H9 (cell line): ENCODE measurements around the gene GABRB1. TPM values are rescaled to one million over a fixed set of nuclear protein-coding genes. Genes with fewer than 3 reads are reported as not detected.

Experiments used
- DNase-seq: peaks from one replicate; pipeline ENCODE4 v3.0.0-alpha.2; 2017
- H2AFZ ChIP-seq: one replicate; pipeline ENCODE4 v1.6.1; 2013; ENCODE audit warnings: mild to moderate bottlenecking, low read length, control low read depth, moderate library complexity
- H2AK5ac ChIP-seq: 2 replicates; pipeline ENCODE4 v1.6.1; 2013; ENCODE audit warnings: low read length, control low read depth, mixed read lengths; ENCODE audit not compliant: insufficient read length
- H2BK120ac ChIP-seq: one replicate; pipeline ENCODE4 v1.6.1; 2013; ENCODE audit warnings: low read depth, mild to moderate bottlenecking, low read length, control low read depth, inconsistent platforms; ENCODE audit not compliant: poor library complexity, severe bottlenecking
- H2BK12ac ChIP-seq: 2 replicates; pipeline ENCODE4 v1.6.1; 2013; ENCODE audit warnings: low read length, control low read depth, mixed read lengths, low read depth; ENCODE audit not compliant: insufficient read length
- H2BK15ac ChIP-seq: 2 replicates; pipeline ENCODE4 v1.6.1; 2013; ENCODE audit warnings: low read depth, low read length, control low read depth
- H2BK20ac ChIP-seq: one replicate; pipeline ENCODE4 v1.6.1; 2013; ENCODE audit warnings: low read depth, mild to moderate bottlenecking, low read length, control low read depth, inconsistent platforms; ENCODE audit not compliant: poor library complexity, severe bottlenecking
- H2BK5ac ChIP-seq: 2 replicates; pipeline ENCODE4 v1.6.1; 2013; ENCODE audit warnings: low read length, control low read depth, mixed read lengths; ENCODE audit not compliant: insufficient read length
- H3K14ac ChIP-seq: 2 replicates; pipeline ENCODE4 v1.6.1; 2013; ENCODE audit warnings: low read length, control low read depth; ENCODE audit not compliant: insufficient read depth
- H3K18ac ChIP-seq: 2 replicates; pipeline ENCODE4 v1.6.1; 2013; ENCODE audit warnings: low read depth, mild to moderate bottlenecking, mixed read lengths, low read length, control low read depth; ENCODE audit not compliant: insufficient read length
- H3K23ac ChIP-seq: 2 replicates; pipeline ENCODE4 v1.6.1; 2013; ENCODE audit warnings: low read length, control low read depth, mixed read lengths, low read depth; ENCODE audit not compliant: insufficient read length
- H3K23me2 ChIP-seq: 2 replicates; pipeline ENCODE4 v1.6.1; 2013; ENCODE audit warnings: low read depth, mild to moderate bottlenecking, mixed read lengths, low read length, control low read depth; ENCODE audit not compliant: insufficient read length, poor library complexity, severe bottlenecking
- H3K27ac ChIP-seq: 2 replicates; pipeline ENCODE4 v1.5.1; 2013; ENCODE audit warnings: low read length, control low read depth, mixed read lengths, low read depth; ENCODE audit not compliant: insufficient read length
- H3K27me3 ChIP-seq: 2 replicates; pipeline ENCODE4 v1.6.1; 2013; ENCODE audit warnings: low read length, control low read depth, inconsistent platforms; ENCODE audit not compliant: insufficient read depth
- H3K4ac ChIP-seq: 2 replicates; pipeline ENCODE4 v1.6.1; 2013; ENCODE audit warnings: low read depth, mild to moderate bottlenecking, control low read depth, inconsistent platforms, low read length, moderate library complexity
- H3K4me1 ChIP-seq: 2 replicates; pipeline ENCODE4 v1.6.1; 2013; ENCODE audit warnings: low read length, control low read depth, inconsistent platforms; ENCODE audit not compliant: insufficient read depth
- H3K4me2 ChIP-seq: 2 replicates; pipeline ENCODE4 v1.6.1; 2013; ENCODE audit warnings: low read length, control low read depth, mixed read lengths; ENCODE audit not compliant: insufficient read length, insufficient read depth
- H3K56ac ChIP-seq: 2 replicates; pipeline ENCODE4 v1.6.1; 2013; ENCODE audit warnings: low read depth, mild to moderate bottlenecking, mixed read lengths, low read length, control low read depth; ENCODE audit not compliant: insufficient read length
- H3K79me1 ChIP-seq: 2 replicates; pipeline ENCODE4 v1.6.1; 2013; ENCODE audit warnings: low read depth, mild to moderate bottlenecking, moderate library complexity, low read length, control low read depth, inconsistent platforms; ENCODE audit not compliant: insufficient read depth, poor library complexity, severe bottlenecking
- H3K79me2 ChIP-seq: 2 replicates; pipeline ENCODE4 v1.6.1; 2013; ENCODE audit warnings: low read length, control low read depth, inconsistent platforms; ENCODE audit not compliant: insufficient read depth
- H3K9ac ChIP-seq: 2 replicates; pipeline ENCODE4 v1.6.1; 2013; ENCODE audit warnings: low read length, control low read depth, mixed read lengths; ENCODE audit not compliant: insufficient read length; ENCODE audit errors: extremely low read depth
- H3K9me3 ChIP-seq: one replicate; pipeline ENCODE4 v1.6.1; 2013; ENCODE audit warnings: low read depth, low read length, inconsistent platforms; ENCODE audit not compliant: control insufficient read depth
- H3T11ph ChIP-seq: one replicate; pipeline ENCODE4 v1.6.1; 2013; ENCODE audit warnings: mild to moderate bottlenecking, low read length, control low read depth, inconsistent platforms
- H4K20me1 ChIP-seq: one replicate; pipeline ENCODE4 v1.6.1; 2013; ENCODE audit not compliant: control insufficient read depth, insufficient read length, insufficient read depth
- H4K5ac ChIP-seq: 2 replicates; pipeline ENCODE4 v1.6.1; 2013; ENCODE audit warnings: low read depth, mild to moderate bottlenecking, mixed read lengths, low read length, control low read depth; ENCODE audit not compliant: insufficient read length
- H4K8ac ChIP-seq: replicated peaks from 2 replicates; pipeline ENCODE4 v1.6.1; 2013; ENCODE audit warnings: low read length, control low read depth, mixed read lengths, low read depth; ENCODE audit not compliant: insufficient read length
- H4K91ac ChIP-seq: 2 replicates; pipeline ENCODE4 v1.6.1; 2013; ENCODE audit warnings: low read depth, mild to moderate bottlenecking, moderate library complexity, mixed read lengths, low read length, control low read depth; ENCODE audit not compliant: insufficient read length
- H3K27ac Mint-ChIP-seq, 3 experiments: 2 replicates in 2 of 3; 3 replicates in 1 of 3; pipeline ENCODE4 v1.8.0; 2020 to 2021; ENCODE audit warnings: mixed read lengths in 3 of 3, mild to moderate bottlenecking in 1 of 3, moderate library complexity in 1 of 3
- H3K27me3 Mint-ChIP-seq: 2 replicates; pipeline ENCODE4 v1.8.0; 2021; ENCODE audit warnings: low read depth, mild to moderate bottlenecking, moderate library complexity, mixed read lengths
- H3K36me3 Mint-ChIP-seq, 3 experiments: 2 replicates in 2 of 3; 3 replicates in 1 of 3; pipeline ENCODE4 v1.8.0; 2020 to 2021; ENCODE audit warnings: low read depth in 3 of 3, mixed read lengths in 3 of 3; ENCODE audit not compliant: insufficient read depth in 1 of 3
- H3K4me1 Mint-ChIP-seq, 2 experiments: 2 replicates each; pipeline ENCODE4 v1.8.0; 2020; ENCODE audit warnings: mixed read lengths in 2 of 2
- H3K4me3 Mint-ChIP-seq, 2 experiments: 2 replicates in 1 of 2; 3 replicates in 1 of 2; pipeline ENCODE4 v1.8.0; 2020 to 2021; ENCODE audit warnings: mild to moderate bottlenecking in 2 of 2, mixed read lengths in 2 of 2, moderate library complexity in 1 of 2
- H3K9me3 Mint-ChIP-seq, 2 experiments: 2 replicates in 1 of 2; 3 replicates in 1 of 2; pipeline ENCODE4 v1.8.0; 2020; ENCODE audit warnings: mild to moderate bottlenecking in 2 of 2, mixed read lengths in 2 of 2, moderate library complexity in 1 of 2
- CTCF ChIP-seq: fragments of 200-600 bp; sonication (generic); conservative IDR thresholded peaks from 3 replicates; pipeline ENCODE4 v1.8.0; 2021; ENCODE audit warnings: antibody characterized with exemption, mild to moderate bottlenecking
- WGBS: extraction: QIAGEN DNeasy Blood & Tissue Kit; methylation state at CpG from one replicate; pipeline ENCODE4 v1.1.7; 2013; ENCODE audit warnings: missing lambda C conversion rate, low lambda C conversion rate, mixed read lengths; ENCODE audit not compliant: insufficient read length; ENCODE audit errors: extremely low coverage; 5-methylcytosine and 5-hydroxymethylcytosine counted together
- total RNA-seq: library from RNA; stranded (reverse); gene quantifications from 2 replicates; pipeline ENCODE4 v1.2.1, GENCODE V29; 2021

The GABRB1 gene
- total RNA-seq, 1 experiment from 2014 or later = 0.39 TPM

GRCh38 chr4:47468706-47469365, 437.5 kb downstream of the GABRB1 start:
- Histone ChIP-seq H3K23me2 (no peaks in the 10 kb centered on the region), H2AFZ (no peak overlapping the region), H3K18ac (no peak overlapping the region), H3K79me1 (no peaks in the 10 kb centered on the region), H3K14ac (no peak overlapping the region), H3T11ph (no peak overlapping the region), H3K4me1 (no peaks in the 10 kb centered on the region; the same call in 1 of the 2 replicates), H3K27ac (no peak overlapping the region), H2BK20ac (no peak overlapping the region), H2AK5ac (no peak overlapping the region), H4K20me1 (no peaks in the 10 kb centered on the region), H4K91ac (no peak overlapping the region), H3K23ac (no peak overlapping the region), H3K56ac (no peak overlapping the region), H2BK5ac (no peak overlapping the region), H3K4me2 (no peak overlapping the region), H3K9ac (no peak overlapping the region), H3K27me3 (no peaks in the 10 kb centered on the region), H2BK15ac (no peak overlapping the region), H2BK12ac (no peak overlapping the region), H4K5ac (no peak overlapping the region), H3K4ac (no peak overlapping the region), H3K79me2 (no peaks in the 10 kb centered on the region), H4K8ac (no peak overlapping the region), H3K9me3 (no peaks in the 10 kb centered on the region), H2BK120ac (peak overlapping the region; percentile 61)
- H3K27me3 Mint-ChIP-seq = no peaks in the 10 kb centered on the region
- no peaks in the 10 kb centered on the region for H3K9me3 Mint-ChIP-seq
- no peaks in the 10 kb centered on the region for H3K36me3 Mint-ChIP-seq
- no peak overlapping the region for H3K4me3 Mint-ChIP-seq
- no peak for TF ChIP-seq CTCF
- no CpG with 5 or more reads among the region's 6 CpGs for WGBS
- no peak overlapping the region for H3K27ac Mint-ChIP-seq
- DNase-seq = no peak
- H3K4me1 Mint-ChIP-seq = peaks cover 9 to 11% of the 10 kb centered on the region in 2 experiments
